ENCODE results near the gene PLCB4. TPM values are rescaled to one million over a fixed set of nuclear protein-coding genes. Genes with fewer than 3 reads are reported as not detected.
"Not testable (repeated sequence)": the region's sequence is repeated elsewhere in the genome, so short reads cannot be mapped to it uniquely, and the experiment has no call there.

The PLCB4 gene
- total RNA-seq, 1 donor = 4.1 TPM

DNA sequence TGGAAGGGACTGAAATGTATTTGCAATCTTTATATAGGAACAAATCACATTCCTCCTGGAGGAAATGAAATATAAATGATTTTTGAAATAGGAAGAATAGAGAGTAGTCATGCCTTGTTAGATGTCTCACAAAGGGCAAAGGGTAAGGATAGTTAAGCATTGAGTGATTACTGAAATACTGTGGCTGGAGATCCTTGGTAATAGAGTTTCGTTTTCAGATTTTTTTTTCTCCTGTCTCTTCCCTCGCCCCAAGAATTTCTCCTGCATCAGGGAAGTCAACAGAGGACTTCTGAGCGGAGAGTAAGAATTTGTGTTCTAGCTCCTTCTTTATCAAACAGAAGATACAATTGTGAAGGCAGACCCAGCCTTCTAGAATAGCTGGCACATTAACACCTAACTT lies 79.4 kb downstream of the PLCB4 start:
- DNase-seq (ENCODE audit: low read depth) = no peak
- no peak overlapping the region for H3K4me3 ChIP-seq (ENCODE audit: low read depth, low read length)
- TF ChIP-seq, protein P1, sequence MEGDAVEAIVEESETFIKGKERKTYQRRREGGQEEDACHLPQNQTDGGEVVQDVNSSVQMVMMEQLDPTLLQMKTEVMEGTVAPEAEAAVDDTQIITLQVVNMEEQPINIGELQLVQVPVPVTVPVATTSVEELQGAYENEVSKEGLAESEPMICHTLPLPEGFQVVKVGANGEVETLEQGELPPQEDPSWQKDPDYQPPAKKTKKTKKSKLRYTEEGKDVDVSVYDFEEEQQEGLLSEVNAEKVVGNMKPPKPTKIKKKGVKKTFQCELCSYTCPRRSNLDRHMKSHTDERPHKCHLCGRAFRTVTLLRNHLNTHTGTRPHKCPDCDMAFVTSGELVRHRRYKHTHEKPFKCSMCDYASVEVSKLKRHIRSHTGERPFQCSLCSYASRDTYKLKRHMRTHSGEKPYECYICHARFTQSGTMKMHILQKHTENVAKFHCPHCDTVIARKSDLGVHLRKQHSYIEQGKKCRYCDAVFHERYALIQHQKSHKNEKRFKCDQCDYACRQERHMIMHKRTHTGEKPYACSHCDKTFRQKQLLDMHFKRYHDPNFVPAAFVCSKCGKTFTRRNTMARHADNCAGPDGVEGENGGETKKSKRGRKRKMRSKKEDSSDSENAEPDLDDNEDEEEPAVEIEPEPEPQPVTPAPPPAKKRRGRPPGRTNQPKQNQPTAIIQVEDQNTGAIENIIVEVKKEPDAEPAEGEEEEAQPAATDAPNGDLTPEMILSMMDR (IDR thresholded peaks at IDR 0.05; ENCODE audit: insufficient read depth, low read length) = no peak

DNA sequence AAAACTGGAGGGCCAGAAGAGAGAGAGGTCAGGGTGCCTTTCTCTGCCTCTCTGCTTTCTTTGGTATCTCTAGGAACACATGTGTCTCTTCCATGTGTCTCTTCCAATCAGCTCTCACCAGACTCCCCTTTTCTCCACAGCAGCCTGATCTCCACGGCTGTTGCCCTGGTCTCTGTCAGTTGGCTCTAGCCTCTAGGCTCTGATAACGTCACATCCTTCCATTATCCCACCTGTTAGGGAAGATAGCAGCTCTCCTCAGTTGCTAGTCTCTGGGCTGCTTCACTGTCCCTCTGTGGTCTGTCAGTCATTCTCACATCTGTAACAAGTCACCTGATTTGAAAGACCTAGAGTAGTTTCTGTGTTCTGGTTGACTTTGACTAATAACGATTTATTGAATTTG lies 80.2 kb downstream of the PLCB4 start:
- TF ChIP-seq, protein P1 (IDR thresholded peaks at IDR 0.05; ENCODE audit: insufficient read depth, low read length) = no peak
- DNase-seq (ENCODE audit: low read depth) = no peak
- H3K4me3 ChIP-seq (ENCODE audit: low read depth, low read length) = no peak overlapping the region

DNA sequence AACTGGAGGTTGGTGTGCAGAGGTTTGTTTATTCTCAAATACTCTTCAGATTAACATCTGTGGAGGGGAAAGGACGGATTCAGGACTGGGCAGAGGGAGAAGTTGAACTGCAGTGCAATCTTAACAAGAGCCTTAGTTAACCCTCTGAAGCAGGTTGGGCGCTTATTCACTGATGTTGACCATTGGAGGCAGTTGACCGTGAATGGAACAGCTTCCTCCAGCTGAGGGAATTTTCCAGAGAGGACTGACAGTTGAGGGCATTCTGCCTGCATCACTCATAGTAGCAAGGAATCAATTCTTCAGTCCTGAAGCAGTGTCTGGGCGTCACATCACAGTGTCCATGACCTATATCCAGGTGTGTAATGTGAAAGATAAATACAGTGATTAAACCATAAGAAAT lies 80.9 kb downstream of the PLCB4 start:
- TF ChIP-seq, protein P1 (IDR thresholded peaks at IDR 0.05; ENCODE audit: insufficient read depth, low read length) = no peak
- no peak for DNase-seq (ENCODE audit: low read depth)
- H3K4me3 ChIP-seq (ENCODE audit: low read depth, low read length) = no peak overlapping the region

DNA sequence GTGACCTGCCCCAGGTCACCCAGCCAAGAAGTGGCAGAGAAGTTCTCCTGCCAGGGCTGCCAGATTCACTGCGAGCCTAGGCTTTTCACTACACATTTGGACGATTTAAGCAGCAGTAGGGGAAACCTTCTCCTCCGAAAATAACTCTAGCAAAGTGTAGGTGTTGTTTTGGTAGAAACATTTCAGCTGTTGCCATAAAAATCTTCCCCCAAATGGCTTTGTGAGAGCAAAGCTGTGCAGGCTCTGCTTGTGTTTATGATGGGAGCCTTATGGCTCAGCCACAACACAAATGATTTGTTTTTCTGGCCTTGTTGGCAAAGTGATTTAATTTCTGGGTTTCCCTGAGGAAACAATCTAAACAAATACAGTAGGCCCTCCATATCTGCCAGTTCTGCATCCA lies 81.8 kb downstream of the PLCB4 start:
- no peak for DNase-seq (ENCODE audit: low read depth)
- TF ChIP-seq, protein P1 (IDR thresholded peaks at IDR 0.05; ENCODE audit: insufficient read depth, low read length) = no peak
- no peak overlapping the region for H3K4me3 ChIP-seq (ENCODE audit: low read depth, low read length)

DNA sequence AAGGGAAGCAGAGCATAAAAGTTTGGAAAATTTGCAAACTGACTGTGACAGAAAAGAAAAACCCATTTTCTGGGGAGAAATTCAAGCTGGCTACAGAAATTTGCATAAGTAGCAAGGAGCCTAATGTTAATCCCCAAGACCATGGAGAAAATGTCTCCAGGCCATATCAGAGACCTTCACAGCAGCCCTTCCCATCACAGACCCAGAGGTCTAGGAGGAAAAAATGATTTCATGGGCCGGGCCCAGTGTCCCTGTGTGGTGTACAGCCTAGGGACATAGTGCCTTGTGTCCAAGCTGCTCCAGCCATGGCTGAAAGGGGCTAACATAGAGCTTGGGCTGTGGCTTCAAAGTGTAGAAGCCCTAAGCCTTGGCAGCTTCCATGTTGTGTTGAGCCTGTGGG lies 83.3 kb downstream of the PLCB4 start:
- DNase-seq (ENCODE audit: low read depth); H3K4me3 ChIP-seq (ENCODE audit: low read depth, low read length): not testable (repeated sequence)

DNA sequence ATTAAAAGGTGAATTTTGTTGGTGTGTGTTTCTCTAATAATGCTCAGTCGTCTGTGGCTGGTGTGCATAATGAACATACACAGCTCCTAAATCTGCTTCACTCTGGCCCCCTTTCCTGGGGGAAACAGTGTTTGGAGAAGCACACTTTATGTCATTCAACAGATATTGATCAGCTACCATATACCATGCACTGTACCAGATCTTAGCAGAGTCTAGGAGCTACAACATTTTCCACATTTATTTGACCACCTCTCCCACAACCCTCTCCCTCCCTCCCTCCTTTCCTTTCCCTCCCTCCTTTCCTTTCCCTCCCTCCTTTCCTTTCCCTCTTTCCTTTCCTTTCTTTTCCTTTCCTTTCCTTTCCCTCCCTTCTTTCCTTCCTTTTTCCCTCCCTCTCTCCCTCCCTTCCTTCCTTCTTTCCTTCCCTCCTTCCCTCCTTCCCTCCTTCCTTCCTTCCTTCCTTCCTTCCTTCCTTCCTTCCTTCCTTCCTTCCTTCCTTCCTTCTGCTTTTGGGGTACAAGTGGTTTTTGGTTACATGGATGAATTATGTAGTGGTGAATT lies 85.7 kb downstream of the PLCB4 start:
- no peak overlapping the region for H3K4me3 ChIP-seq (ENCODE audit: low read depth, low read length)
- TF ChIP-seq, protein P1 (IDR thresholded peaks at IDR 0.05; ENCODE audit: insufficient read depth, low read length) = no peak
- DNase-seq (ENCODE audit: low read depth) = no peak

DNA sequence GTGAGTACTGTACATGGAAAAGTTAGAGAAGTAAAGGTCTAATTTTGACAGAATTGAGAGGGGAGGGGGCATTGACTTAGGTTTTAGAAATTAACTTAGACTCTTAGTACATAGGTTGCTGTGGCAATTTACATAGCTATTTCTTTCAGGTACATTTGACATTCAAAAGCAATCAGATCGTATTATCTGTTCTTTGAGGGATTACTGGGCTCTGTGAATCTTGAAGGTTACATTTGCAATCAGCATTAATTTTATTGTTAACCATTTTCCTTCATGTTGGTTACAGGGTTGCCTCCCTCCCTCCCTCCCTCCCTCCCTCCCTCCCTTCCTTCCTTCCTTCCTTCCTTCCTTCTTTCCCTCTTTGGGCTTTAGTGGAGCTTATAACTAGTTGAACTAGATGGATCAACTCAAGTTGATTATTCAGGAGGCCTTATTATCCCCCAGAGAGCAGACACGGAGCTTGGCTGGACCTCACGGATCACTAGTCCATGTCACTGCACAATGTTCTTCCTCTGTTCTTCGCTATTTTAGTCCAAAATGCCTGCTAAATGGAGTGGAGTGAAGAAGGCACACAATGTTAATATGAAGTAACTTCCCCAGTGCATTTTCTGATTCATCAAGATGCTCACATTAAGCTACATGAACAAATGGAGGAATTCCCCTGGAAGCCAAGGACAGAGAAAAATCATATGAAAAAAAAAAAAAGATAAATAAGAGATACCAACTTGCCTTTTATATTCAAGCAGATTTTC lies 87.8 kb downstream of the PLCB4 start:
- no peak for DNase-seq (ENCODE audit: low read depth)
- TF ChIP-seq, protein P1 (IDR thresholded peaks at IDR 0.05; ENCODE audit: insufficient read depth, low read length) = no peak
- no peak overlapping the region for H3K4me3 ChIP-seq (ENCODE audit: low read depth, low read length)

Measured in fibroblast of the aortic adventitia (primary cell).